ENCODE measurements around the gene DGKB.

DNA sequence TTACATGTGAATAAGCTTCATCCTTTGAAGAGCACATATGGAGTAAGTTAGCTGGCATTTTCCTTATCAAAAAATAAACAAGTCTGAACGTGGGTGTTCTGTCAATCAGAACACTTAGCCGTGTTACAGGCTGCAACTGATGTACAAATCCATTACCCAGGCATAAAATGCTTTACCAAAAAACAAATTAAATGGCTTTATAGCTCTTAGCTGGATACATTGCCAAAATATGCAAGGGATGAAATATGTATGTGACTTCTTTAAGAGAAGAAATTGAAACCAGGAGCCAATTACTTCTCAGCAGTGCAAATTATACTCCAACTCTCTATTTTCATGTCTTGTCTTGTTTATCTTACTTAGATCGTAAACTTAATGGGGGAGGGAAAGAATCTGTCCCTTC lies 214.8 kb downstream of the DGKB start:
- TF ChIP-seq CTCF (IDR thresholded peaks at IDR 0.05; ENCODE audit: low read length): no peak
- no peak for TF ChIP-seq EZH2 (optimal IDR thresholded peaks at IDR 0.05; ENCODE audit: low read depth, low read length)
- TF ChIP-seq EZH2phosphoT487 (IDR thresholded peaks at IDR 0.05; ENCODE audit: low read length): no peak

Data from MM.1S (cell line).